Pancreas (tissue), 10 donors: Measurements from ENCODE around the gene THSD1. TPM values are rescaled to one million over a fixed set of nuclear protein-coding genes. Genes with fewer than 3 reads are reported as not detected.
A peak's percentile ranks its signal among the peaks of the same experiment; 100 is the strongest.
"Not testable (repeated sequence)": the region's sequence is repeated elsewhere in the genome, so short reads cannot be mapped to it uniquely, and the experiment has no call there.

Experiments used
- ATAC-seq, 4 donors: fragments of 200-7000 bp; cut with Tn5 transposase; one replicate each; pipeline versions ENCODE4 v1.8.0 to v1.9.1; 2020; ENCODE audit warnings: mild to moderate bottlenecking in 4 of 4, moderate library complexity in 4 of 4
- DNase-seq, 6 donors: peaks; one replicate each; pipeline ENCODE4 v3.0.0-alpha.2; 2020
- FAIRE-seq: peaks from 2 replicates; lab custom pipeline; 2012; peaks lifted over from hg19 to GRCh38; lab: Jason Lieb, UNC
- H3K27ac ChIP-seq, 4 donors: fragments of 200-600 bp; sonication (generic); 1 replicate in 3 of 4; 2 replicates in 1 of 4; pipeline versions ENCODE4 v1.5.0 to v1.8.0; 2020
- H3K27me3 ChIP-seq, 4 donors: fragments of 200-600 bp; one replicate each; pipeline ENCODE4 v1.8.0; 2021
- H3K36me3 ChIP-seq, 3 donors: fragments of 200-600 bp; sonication (generic) in 1 of 3; one replicate each; pipeline versions ENCODE4 v1.5.0 to v1.8.0; 2020 to 2021
- H3K4me1 ChIP-seq, 3 donors: fragments of 200-600 bp; one replicate each; pipeline ENCODE4 v1.8.0; 2021
- H3K4me3 ChIP-seq, 4 donors: fragments of 200-600 bp; sonication (generic) in 2 of 4; one replicate each; pipeline versions ENCODE4 v1.5.0 to v1.8.0; 2020 to 2021
- H3K9me3 ChIP-seq, 4 donors: fragments of 200-600 bp; one replicate each; pipeline ENCODE4 v1.8.0; 2021
- WGBS, 2 donors: extraction: QIAGEN DNeasy Blood & Tissue Kit; methylation state at CpG; one replicate each; pipeline ENCODE4 v1.1.7; 2013; 5-methylcytosine and 5-hydroxymethylcytosine counted together
- intact Hi-C, 3 donors: fragments of 100-400 bp; cut with DNase I; formaldehyde crosslinking; loops; one replicate each; pipeline versions ENCODE4 v1.11.1 to v1.14.2; 2022
- polyA plus RNA-seq, 2 donors: library from polyadenylated mRNA; stranded (reverse); fragments of 200-250 nt; gene quantifications; one replicate each; pipeline ENCODE4 v1.2.3, GENCODE V29; 2013
- total RNA-seq, 6 donors: library from RNA; stranded (reverse); fragmentation: NEBNext Ultra II Directional in 4 of 6; extraction: Animal tissue kit (Norgen Biotek cat#: 25700) in 4 of 6; gene quantifications; one replicate each; pipeline versions ENCODE4 v1.2.1 to v1.2.4, GENCODE V29; 2021 to 2023
- TF ChIP-seq, protein P1 (sequence below), 4 donors: fragments of 200-600 bp; sonication (generic) in 3 of 4; IDR thresholded peaks; one replicate each; pipeline versions ENCODE4 v1.5.0 to v1.8.0; 2021; ENCODE audit warnings: antibody characterized with exemption in 4 of 4
- donor health status: healthy with polysubstance abuse.
- donor health status: DM: no; HTN: no; CAD: no; lungs with moderate emphysema.
- donor health status: DM: no; HTN: no; CAD: no.
- donor health status: control.
- donor health status: control.
- donor health status: Bipolar disorder and iron deficiency.
- donor health status: DM: yes; HTN: yes; CAD: no.
- donor health status: DM: no; HTN: no; CAD: no.
- donor health status: DM: no; HTN: no; CAD: no.
- donor health status: DM: yes; HTN: yes; CAD: no.

Gene THSD1
- total and polyA plus RNA-seq, 8 donors, result 0.41 to 1.9 (median 1.0) TPM

DNA sequence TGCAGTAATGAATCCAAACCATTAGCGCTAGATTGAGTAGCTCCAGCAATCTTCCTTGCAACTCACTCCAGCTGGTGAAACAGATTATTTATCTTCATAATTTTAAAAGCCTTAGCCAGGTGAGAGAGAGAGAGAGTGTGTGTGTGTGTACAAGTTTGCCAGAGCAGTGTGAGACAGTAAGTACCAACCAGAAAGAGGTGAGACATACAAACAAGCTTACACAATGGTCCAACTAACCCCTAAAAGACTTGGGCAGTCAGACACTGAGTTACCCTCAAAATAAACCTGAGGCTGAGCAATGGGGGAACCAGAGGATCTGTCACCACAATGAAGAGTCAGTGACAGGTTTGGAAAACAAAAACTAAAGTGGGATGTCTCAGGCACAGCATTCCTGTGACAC, 8.1 kb upstream of the THSD1 start:
- Histone ChIP-seq H3K36me3 (peaks cover 0 to 33% (median 9%) of the 10 kb centered on the region in 3 donors), H3K9me3 (no peaks in the 10 kb centered on the region), H3K27me3 (no peaks in the 10 kb centered on the region), H3K27ac (no peak overlapping the region), H3K4me1 (no peaks in the 10 kb centered on the region), H3K4me3 (no peak overlapping the region)
- intact Hi-C loops, result no loop called here
- DNase-seq (no peak), FAIRE-seq (no peak), ATAC-seq (no peak)
- 93 to 95% methylated on average over 1 of the region's 1 CpG for WGBS, 2 donors
- TF ChIP-seq, protein P1, sequence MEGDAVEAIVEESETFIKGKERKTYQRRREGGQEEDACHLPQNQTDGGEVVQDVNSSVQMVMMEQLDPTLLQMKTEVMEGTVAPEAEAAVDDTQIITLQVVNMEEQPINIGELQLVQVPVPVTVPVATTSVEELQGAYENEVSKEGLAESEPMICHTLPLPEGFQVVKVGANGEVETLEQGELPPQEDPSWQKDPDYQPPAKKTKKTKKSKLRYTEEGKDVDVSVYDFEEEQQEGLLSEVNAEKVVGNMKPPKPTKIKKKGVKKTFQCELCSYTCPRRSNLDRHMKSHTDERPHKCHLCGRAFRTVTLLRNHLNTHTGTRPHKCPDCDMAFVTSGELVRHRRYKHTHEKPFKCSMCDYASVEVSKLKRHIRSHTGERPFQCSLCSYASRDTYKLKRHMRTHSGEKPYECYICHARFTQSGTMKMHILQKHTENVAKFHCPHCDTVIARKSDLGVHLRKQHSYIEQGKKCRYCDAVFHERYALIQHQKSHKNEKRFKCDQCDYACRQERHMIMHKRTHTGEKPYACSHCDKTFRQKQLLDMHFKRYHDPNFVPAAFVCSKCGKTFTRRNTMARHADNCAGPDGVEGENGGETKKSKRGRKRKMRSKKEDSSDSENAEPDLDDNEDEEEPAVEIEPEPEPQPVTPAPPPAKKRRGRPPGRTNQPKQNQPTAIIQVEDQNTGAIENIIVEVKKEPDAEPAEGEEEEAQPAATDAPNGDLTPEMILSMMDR (IDR thresholded peaks at IDR 0.05), result no peak

DNA sequence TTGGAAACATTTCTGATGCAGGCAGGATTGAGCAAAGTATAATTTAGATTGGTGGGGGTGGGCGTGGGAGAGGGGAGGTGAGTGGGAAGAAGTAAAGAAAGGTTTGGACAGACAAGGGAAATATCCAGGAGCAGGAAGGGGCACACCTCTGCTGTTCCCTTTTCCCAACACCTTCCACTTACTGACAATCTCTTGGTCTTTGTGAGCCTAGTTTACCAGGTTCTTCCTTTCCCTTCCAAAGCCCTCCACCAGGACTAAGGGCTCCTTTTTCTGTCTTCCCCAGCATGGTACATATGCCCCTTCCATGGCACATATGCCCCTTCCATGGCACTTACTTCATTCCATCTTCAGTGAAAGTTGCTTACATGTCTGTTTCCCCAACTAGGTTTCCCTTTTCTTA, 6.2 kb upstream of the THSD1 start:
- Histone ChIP-seq H3K27ac (no peak overlapping the region), H3K36me3 (peaks cover 0 to 26% (median 9%) of the 10 kb centered on the region in 3 donors), H3K4me1 (no peaks in the 10 kb centered on the region), H3K27me3 (no peaks in the 10 kb centered on the region), H3K9me3 (no peaks in the 10 kb centered on the region), H3K4me3 (no peak overlapping the region)
- intact Hi-C loops, result no loop called here
- TF ChIP-seq, protein P1 (IDR thresholded peaks at IDR 0.05), result no peak
- DNase-seq, result no peak
- WGBS, 2 donors, result 92 to 97% methylated on average over 1 of the region's 1 CpG
- FAIRE-seq, result no peak
- ATAC-seq, result no peak

DNA sequence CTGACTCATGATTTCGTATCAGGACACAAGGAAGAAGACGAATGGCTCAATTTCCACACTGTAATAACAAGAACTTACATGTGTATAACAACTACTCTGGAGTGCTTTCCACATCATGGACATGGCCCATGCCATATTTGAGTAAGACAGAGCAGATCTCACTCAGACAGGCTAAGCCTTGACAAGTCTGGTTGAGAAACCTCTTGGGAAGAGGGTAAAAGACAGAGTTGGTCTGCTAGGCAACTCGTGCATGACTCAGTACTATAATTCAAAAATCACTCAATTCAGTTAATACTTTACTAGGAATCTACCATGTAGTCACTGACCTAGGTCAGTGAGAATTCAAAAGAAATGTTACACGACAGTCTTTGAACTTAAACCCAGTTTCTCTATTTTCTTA, 5.7 kb upstream of the THSD1 start:
- 83 to 86% methylated on average over 4 of the region's 4 CpGs for WGBS, 2 donors
- H3K4me3 ChIP-seq, result no peak overlapping the region
- intact Hi-C loops, result no loop called here
- H3K27ac ChIP-seq, result no peak overlapping the region
- peak in 1 of 4 donors; percentile 46 for ATAC-seq
- no peak for DNase-seq
- H3K36me3 ChIP-seq, result peaks cover 0 to 25% (median 9%) of the 10 kb centered on the region in 3 donors
- no peak for FAIRE-seq
- H3K4me1 ChIP-seq, result no peaks in the 10 kb centered on the region
- H3K27me3 ChIP-seq, result no peaks in the 10 kb centered on the region
- H3K9me3 ChIP-seq, result no peaks in the 10 kb centered on the region
- TF ChIP-seq, protein P1 (IDR thresholded peaks at IDR 0.05), result no peak

DNA sequence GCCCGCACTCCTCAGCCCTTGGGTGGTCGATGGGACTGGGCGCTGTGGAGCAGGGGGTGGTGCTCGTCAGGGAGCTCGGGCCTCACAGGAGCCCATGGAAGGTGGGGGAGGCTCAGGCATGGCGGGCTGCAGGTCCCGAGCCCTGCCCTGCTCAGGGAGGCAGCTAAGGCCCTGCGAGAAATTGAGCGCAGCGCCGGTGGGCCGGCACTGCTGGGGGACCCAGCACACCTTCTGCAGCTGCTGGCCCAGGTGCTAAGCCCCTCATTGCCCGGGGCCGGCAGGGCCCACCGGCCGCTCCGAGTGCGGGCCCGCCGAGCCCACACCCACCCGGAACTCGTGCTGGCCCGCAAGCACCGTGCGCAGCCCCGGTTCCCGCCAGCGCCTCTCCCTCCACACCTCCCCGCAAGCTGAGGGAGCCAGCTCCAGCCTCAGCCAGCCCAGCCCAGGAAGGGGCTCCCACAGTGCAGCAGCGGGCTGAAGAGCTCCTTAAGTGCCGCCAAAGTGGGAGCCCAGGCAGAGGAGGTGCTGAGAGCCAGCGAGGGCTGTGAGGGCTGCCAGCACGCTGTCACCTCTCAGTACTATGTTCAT, 2.2 kb upstream of the THSD1 start:
- H3K36me3 ChIP-seq, H3K27me3 ChIP-seq, H3K27ac ChIP-seq, ATAC-seq, intact Hi-C loops, H3K9me3 ChIP-seq, H3K4me1 ChIP-seq, H3K4me3 ChIP-seq, FAIRE-seq: not testable (repeated sequence)
- peak in 1 of 6 donors; percentile 58 for DNase-seq
- 95% methylated on average over 23 to 33 of the region's 33 CpGs for WGBS, 2 donors

DNA sequence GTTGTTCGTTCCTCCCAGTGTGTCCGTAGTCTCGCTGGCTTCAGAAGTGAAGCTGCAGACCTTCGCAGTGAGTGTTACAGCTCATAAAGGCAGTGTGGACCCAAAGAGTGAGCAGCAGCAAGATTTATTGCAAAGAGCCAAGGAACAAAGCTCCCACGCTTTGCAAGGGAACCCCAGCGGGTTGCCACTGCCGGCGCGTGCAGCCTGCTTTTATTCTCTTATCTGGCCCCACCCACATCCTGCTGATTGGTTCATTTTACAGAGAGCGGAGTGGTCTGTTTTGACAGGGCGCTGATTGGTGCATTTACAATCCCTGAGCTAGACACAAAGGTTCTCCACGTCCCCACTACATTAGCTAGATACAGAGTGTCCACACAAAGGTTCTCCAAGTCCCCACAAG, 1.5 kb upstream of the THSD1 start:
- not testable (repeated sequence) for FAIRE-seq

DNA sequence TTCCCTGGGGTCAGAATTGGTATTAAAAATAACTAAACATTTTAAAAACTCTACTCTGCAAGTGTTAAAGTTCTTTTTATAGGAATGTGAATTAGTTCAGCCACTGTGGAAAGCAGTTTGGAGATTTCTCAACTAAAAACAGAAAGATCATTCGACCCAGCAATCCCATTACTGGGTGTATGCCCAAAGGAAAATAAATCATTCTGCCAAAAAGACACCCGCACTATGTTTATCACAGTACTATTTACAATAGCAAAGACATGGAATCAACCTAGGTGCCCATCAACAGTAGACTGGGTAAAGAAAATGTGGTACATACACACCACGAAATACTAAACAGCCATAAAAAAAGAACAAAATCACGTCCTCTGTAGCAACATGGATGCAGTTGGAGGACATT, 657 bp upstream of the THSD1 start:
- peaks cover 0 to 10% (median 0%) of the 10 kb centered on the region in 4 donors for H3K27me3 ChIP-seq
- no peak overlapping the region for H3K27ac ChIP-seq
- DNase-seq (no peak), ATAC-seq (no peak), FAIRE-seq (no peak)
- H3K4me3 ChIP-seq, result no peak overlapping the region
- peaks cover 0 to 9% (median 0%) of the 10 kb centered on the region in 3 donors for H3K4me1 ChIP-seq
- H3K9me3 ChIP-seq, result no peaks in the 10 kb centered on the region
- WGBS, 2 donors, result 30 to 39% methylated on average over 4 of the region's 4 CpGs
- intact Hi-C loops, result no loop called here
- TF ChIP-seq, protein P1 (IDR thresholded peaks at IDR 0.05), result no peak
- peaks cover 0 to 3% (median 0%) of the 10 kb centered on the region in 3 donors for H3K36me3 ChIP-seq

More for the DNA sequence above, 1.5 kb upstream of the THSD1 start:
- H3K9me3 ChIP-seq, H3K4me1 ChIP-seq, H3K27ac ChIP-seq, DNase-seq, H3K36me3 ChIP-seq, H3K27me3 ChIP-seq, intact Hi-C loops, ATAC-seq, H3K4me3 ChIP-seq: not testable (repeated sequence)
- 95 to 96% methylated on average over 12 of the region's 12 CpGs for WGBS, 2 donors
